ENCODE results near the gene PML. TPM values are rescaled to one million over a fixed set of nuclear protein-coding genes. Genes with fewer than 3 reads are reported as not detected.

The PML gene
- total RNA-seq, 1 experiment from 2014 or later: 33.4 TPM

DNA sequence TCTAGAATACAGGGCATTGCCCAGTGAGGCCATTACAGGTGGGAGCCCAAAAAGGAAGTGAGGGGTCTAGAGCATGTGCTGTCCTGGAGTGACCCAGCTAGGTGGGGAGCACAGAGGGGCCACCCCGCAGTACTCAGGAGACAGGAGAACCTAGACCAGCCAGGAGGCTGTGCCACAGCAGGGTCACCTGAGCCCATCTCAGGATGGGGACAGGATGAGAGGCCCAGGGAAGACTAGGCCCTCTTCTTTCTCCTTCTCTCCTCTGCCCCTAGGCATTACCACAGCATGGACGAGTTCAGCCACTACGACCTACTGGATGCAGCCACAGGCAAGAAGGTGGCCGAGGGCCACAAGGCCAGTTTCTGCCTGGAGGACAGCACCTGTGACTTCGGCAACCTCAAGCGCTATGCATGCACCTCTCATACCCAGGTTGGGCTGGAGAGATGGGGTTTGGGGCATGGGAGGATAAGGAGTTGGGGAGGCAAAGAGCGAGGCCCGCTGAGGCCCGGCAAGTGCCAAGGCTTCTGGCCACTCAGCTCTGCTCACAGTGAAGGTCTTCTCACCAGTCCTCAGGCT lies 47.6 kb upstream of the PML start:
- Mint-ChIP-seq H3K4me1 (ENCODE audit: insufficient read depth, unreplicated experiment) (peaks cover 8% of the 10 kb centered on the region), H3K27ac (ENCODE audit: low read depth, unreplicated experiment) (no peak overlapping the region), H3K27me3 (ENCODE audit: insufficient read depth, unreplicated experiment) (no peaks in the 10 kb centered on the region), H3K4me3 (ENCODE audit: unreplicated experiment) (no peak overlapping the region), H3K9me3 (ENCODE audit: unreplicated experiment) (no peaks in the 10 kb centered on the region), H3K36me3 (ENCODE audit: insufficient read depth, unreplicated experiment) (no peaks in the 10 kb centered on the region)
- ChIA-PET POLR2A (no interaction called here), CTCF (interaction anchor here (1.3 kb wide), 1 partner anchor 10 kb away, joined by 4 read pairs; no protein-coding TSS in a partner anchor)
- TF ChIP-seq, protein P1, sequence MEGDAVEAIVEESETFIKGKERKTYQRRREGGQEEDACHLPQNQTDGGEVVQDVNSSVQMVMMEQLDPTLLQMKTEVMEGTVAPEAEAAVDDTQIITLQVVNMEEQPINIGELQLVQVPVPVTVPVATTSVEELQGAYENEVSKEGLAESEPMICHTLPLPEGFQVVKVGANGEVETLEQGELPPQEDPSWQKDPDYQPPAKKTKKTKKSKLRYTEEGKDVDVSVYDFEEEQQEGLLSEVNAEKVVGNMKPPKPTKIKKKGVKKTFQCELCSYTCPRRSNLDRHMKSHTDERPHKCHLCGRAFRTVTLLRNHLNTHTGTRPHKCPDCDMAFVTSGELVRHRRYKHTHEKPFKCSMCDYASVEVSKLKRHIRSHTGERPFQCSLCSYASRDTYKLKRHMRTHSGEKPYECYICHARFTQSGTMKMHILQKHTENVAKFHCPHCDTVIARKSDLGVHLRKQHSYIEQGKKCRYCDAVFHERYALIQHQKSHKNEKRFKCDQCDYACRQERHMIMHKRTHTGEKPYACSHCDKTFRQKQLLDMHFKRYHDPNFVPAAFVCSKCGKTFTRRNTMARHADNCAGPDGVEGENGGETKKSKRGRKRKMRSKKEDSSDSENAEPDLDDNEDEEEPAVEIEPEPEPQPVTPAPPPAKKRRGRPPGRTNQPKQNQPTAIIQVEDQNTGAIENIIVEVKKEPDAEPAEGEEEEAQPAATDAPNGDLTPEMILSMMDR (IDR thresholded peaks at IDR 0.05; ENCODE audit: unreplicated experiment): no peak
- intact Hi-C loops (cut with micrococcal nuclease): no loop called here
- no peak for DNase-seq (ENCODE audit: unreplicated experiment)
- no TSS peak for BruUV-seq (replicated peaks)

DNA sequence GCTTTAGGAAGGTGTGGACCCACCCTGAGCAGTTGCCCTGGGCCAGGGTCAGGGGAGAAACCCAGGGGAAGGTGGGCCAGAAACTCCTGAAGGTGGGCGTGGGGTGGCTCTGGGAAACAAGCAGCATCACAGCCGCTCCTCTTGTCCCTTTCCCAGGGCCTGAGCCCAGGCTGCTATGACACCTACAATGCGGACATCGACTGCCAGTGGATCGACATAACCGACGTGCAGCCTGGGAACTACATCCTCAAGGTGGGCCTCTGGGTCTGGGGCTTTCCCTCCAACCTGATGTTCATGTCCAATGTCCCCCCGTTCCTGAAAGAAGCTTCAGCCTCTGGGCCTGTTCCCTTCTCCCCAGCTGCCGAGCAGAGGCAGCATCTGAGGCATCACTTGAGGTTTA lies 46.9 kb upstream of the PML start:
- Mint-ChIP-seq H3K4me3 (ENCODE audit: unreplicated experiment) (no peak overlapping the region), H3K36me3 (ENCODE audit: insufficient read depth, unreplicated experiment) (peaks cover 5% of the 10 kb centered on the region), H3K27ac (ENCODE audit: low read depth, unreplicated experiment) (no peak overlapping the region), H3K9me3 (ENCODE audit: unreplicated experiment) (no peaks in the 10 kb centered on the region), H3K27me3 (ENCODE audit: insufficient read depth, unreplicated experiment) (no peaks in the 10 kb centered on the region), H3K4me1 (ENCODE audit: insufficient read depth, unreplicated experiment) (peaks cover 5% of the 10 kb centered on the region)
- no peak for DNase-seq (ENCODE audit: unreplicated experiment)
- no TSS peak for BruUV-seq (replicated peaks)
- POLR2A ChIA-PET: no interaction called here
- CTCF ChIA-PET: interaction anchor here (0.6 kb wide), 1 partner anchor 36 kb away, joined by 3 read pairs; no protein-coding TSS in a partner anchor
- intact Hi-C loops (cut with micrococcal nuclease): no loop called here
- TF ChIP-seq, protein P1 (IDR thresholded peaks at IDR 0.05; ENCODE audit: unreplicated experiment): no peak

DNA sequence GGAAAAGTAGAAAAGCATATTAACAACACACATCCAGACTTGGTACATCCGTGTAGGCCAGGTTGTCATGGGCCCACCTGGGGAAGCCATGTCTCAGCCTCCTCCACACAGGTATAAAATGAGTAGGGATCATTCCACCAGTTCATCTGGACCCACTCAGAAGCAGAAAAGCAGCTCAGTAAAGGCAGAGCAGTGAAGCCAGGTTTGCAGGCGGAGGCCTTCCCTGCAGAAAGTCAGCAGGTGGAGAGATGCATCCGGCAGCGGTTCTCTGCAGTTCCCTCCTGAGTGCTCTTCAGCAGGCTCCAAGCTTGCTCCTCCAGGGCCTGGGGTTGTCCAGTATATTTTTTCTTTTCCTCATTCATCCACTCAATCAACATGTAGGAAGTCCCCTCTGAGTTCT lies 46.1 kb upstream of the PML start:
- no peaks in the 10 kb centered on the region for H3K9me3 Mint-ChIP-seq (ENCODE audit: unreplicated experiment)
- intact Hi-C loops (cut with micrococcal nuclease): no loop called here
- no TSS peak for BruUV-seq (replicated peaks)
- H3K27me3 Mint-ChIP-seq (ENCODE audit: insufficient read depth, unreplicated experiment): no peaks in the 10 kb centered on the region
- H3K36me3 Mint-ChIP-seq (ENCODE audit: insufficient read depth, unreplicated experiment): peaks cover 5% of the 10 kb centered on the region
- peaks cover 5% of the 10 kb centered on the region for H3K4me1 Mint-ChIP-seq (ENCODE audit: insufficient read depth, unreplicated experiment)
- no peak for DNase-seq (ENCODE audit: unreplicated experiment)
- CTCF ChIA-PET: interaction anchor here (0.7 kb wide), 1 partner anchor 51 kb away, joined by 3 read pairs; no protein-coding TSS in a partner anchor
- TF ChIP-seq, protein P1 (IDR thresholded peaks at IDR 0.05; ENCODE audit: unreplicated experiment): no peak
- H3K4me3 Mint-ChIP-seq (ENCODE audit: unreplicated experiment): no peak overlapping the region
- POLR2A ChIA-PET: no interaction called here
- no peak overlapping the region for H3K27ac Mint-ChIP-seq (ENCODE audit: low read depth, unreplicated experiment)

DNA sequence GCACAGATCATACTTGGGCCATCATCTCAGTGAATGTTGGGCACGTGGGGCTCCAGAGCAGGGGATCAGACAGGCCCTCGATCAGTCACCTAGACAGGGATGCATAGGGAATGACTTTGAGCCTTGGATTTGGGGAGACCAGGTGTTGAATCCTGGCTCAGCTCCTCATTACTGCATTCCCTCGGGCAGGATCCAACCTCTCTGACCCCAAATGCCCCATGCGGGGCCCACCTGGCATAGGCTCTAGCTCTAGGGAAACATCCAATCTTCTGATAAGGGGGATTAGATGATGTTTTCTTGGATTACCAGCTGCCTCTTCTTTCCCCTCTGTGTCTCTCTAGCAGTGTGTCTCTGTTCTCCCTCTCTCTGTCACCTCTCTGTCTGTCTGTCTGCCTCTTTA lies 45.5 kb upstream of the PML start:
- intact Hi-C loops (cut with micrococcal nuclease): no loop called here
- H3K4me1 Mint-ChIP-seq (ENCODE audit: insufficient read depth, unreplicated experiment): peaks cover 5% of the 10 kb centered on the region

More for the DNA sequence above, 45.5 kb upstream of the PML start:
- H3K9me3 Mint-ChIP-seq (ENCODE audit: unreplicated experiment): no peaks in the 10 kb centered on the region
- peaks cover 5% of the 10 kb centered on the region for H3K36me3 Mint-ChIP-seq (ENCODE audit: insufficient read depth, unreplicated experiment)
- H3K4me3 Mint-ChIP-seq (ENCODE audit: unreplicated experiment): no peak overlapping the region
- DNase-seq (ENCODE audit: unreplicated experiment): no peak
- H3K27ac Mint-ChIP-seq (ENCODE audit: low read depth, unreplicated experiment): no peak overlapping the region
- CTCF ChIA-PET: interaction anchor here (1.4 to 1.5 kb wide), 2 partner anchors 11 to 15 kb away, joined by 4 to 6 read pairs; no protein-coding TSS in a partner anchor
- H3K27me3 Mint-ChIP-seq (ENCODE audit: insufficient read depth, unreplicated experiment): no peaks in the 10 kb centered on the region
- TF ChIP-seq, protein P1 (IDR thresholded peaks at IDR 0.05; ENCODE audit: unreplicated experiment): no peak
- BruUV-seq (replicated peaks): no TSS peak
- POLR2A ChIA-PET: no interaction called here
